Measurements from ENCODE around the gene RIPOR3. TPM values are rescaled to one million over a fixed set of nuclear protein-coding genes. Genes with fewer than 3 reads are reported as not detected.
"Not testable (repeated sequence)": the region's sequence is repeated elsewhere in the genome, so short reads cannot be mapped to it uniquely, and the experiment has no call there.

Gene RIPOR3
- total RNA-seq, 2 donors from 2014 or later: 2.1 TPM; not detected in 1

- H3K4me1 Mint-ChIP-seq: no peaks in the 10 kb centered on the region
Observed at GRCh38 chr20:50720026-50720425, 28.7 kb upstream of the RIPOR3 start.

GRCh38 chr20:50719328-50719727 lies 28.0 kb upstream of the RIPOR3 start:
- H3K9me3 ChIP-seq (ENCODE audit: control insufficient read depth, low read length, poor library complexity, severe bottlenecking): no peaks in the 10 kb centered on the region
- Mint-ChIP-seq H3K4me3 (no peak overlapping the region), H3K36me3 (ENCODE audit: low read depth) (no peaks in the 10 kb centered on the region), H3K4me1 (no peaks in the 10 kb centered on the region), H3K27ac (no peak overlapping the region), H3K27me3 (peaks cover 12% of the 10 kb centered on the region)
- DNase-seq (no peak), ATAC-seq (no peak)

More at GRCh38 chr20:50720026-50720425, 28.7 kb upstream of the RIPOR3 start:
- ATAC-seq: no peak
- H3K36me3 Mint-ChIP-seq (ENCODE audit: low read depth): no peaks in the 10 kb centered on the region
- no peaks in the 10 kb centered on the region for H3K9me3 ChIP-seq (ENCODE audit: control insufficient read depth, low read length, poor library complexity, severe bottlenecking)
- DNase-seq: no peak
- peaks cover 12% of the 10 kb centered on the region for H3K27me3 Mint-ChIP-seq
- no peak overlapping the region for H3K27ac Mint-ChIP-seq
- H3K4me3 Mint-ChIP-seq: no peak overlapping the region

- no peak overlapping the region for H3K27ac Mint-ChIP-seq
- DNase-seq (no peak), ATAC-seq (no peak)
- H3K4me3 Mint-ChIP-seq: no peak overlapping the region
- H3K27me3 Mint-ChIP-seq: peaks cover 22% of the 10 kb centered on the region
- no peaks in the 10 kb centered on the region for H3K36me3 Mint-ChIP-seq (ENCODE audit: low read depth)
- peaks cover 3% of the 10 kb centered on the region for H3K4me1 Mint-ChIP-seq
- H3K9me3 ChIP-seq (ENCODE audit: control insufficient read depth, low read length, poor library complexity, severe bottlenecking): no peaks in the 10 kb centered on the region
Observed at GRCh38 chr20:50717974-50718761, 26.8 kb upstream of the RIPOR3 start.

- peaks cover 3% of the 10 kb centered on the region for H3K4me1 Mint-ChIP-seq
- DNase-seq: no peak
- no peaks in the 10 kb centered on the region for H3K36me3 Mint-ChIP-seq (ENCODE audit: low read depth)
- H3K9me3 ChIP-seq (ENCODE audit: control insufficient read depth, low read length, poor library complexity, severe bottlenecking): no peaks in the 10 kb centered on the region
- H3K27ac Mint-ChIP-seq: no peak overlapping the region
- no peak for ATAC-seq
- peaks cover 31% of the 10 kb centered on the region for H3K27me3 Mint-ChIP-seq
- no peak overlapping the region for H3K4me3 Mint-ChIP-seq
Observed at GRCh38 chr20:50717312-50717711, 26.0 kb upstream of the RIPOR3 start.

- peaks cover 37% of the 10 kb centered on the region for H3K27me3 Mint-ChIP-seq
- no peaks in the 10 kb centered on the region for H3K9me3 ChIP-seq (ENCODE audit: control insufficient read depth, low read length, poor library complexity, severe bottlenecking)
- peaks cover 3% of the 10 kb centered on the region for H3K4me1 Mint-ChIP-seq
- H3K4me3 Mint-ChIP-seq: no peak overlapping the region
- no peaks in the 10 kb centered on the region for H3K36me3 Mint-ChIP-seq (ENCODE audit: low read depth)
- ATAC-seq (no peak), DNase-seq (no peak)
- H3K27ac Mint-ChIP-seq: no peak overlapping the region
Observed at GRCh38 chr20:50716518-50716917, 25.2 kb upstream of the RIPOR3 start.

- peaks cover 3% of the 10 kb centered on the region for H3K4me1 Mint-ChIP-seq
- H3K4me3 Mint-ChIP-seq: no peak overlapping the region
- DNase-seq (no peak), ATAC-seq (no peak)
- H3K9me3 ChIP-seq (ENCODE audit: control insufficient read depth, low read length, poor library complexity, severe bottlenecking): no peaks in the 10 kb centered on the region
- peaks cover 45% of the 10 kb centered on the region for H3K27me3 Mint-ChIP-seq
- H3K36me3 Mint-ChIP-seq (ENCODE audit: low read depth): peaks cover 3% of the 10 kb centered on the region
- no peak overlapping the region for H3K27ac Mint-ChIP-seq
Observed at GRCh38 chr20:50715694-50716093, 24.4 kb upstream of the RIPOR3 start.

- peaks cover 44% of the 10 kb centered on the region for H3K27me3 Mint-ChIP-seq
- H3K27ac Mint-ChIP-seq; H3K9me3 ChIP-seq (ENCODE audit: control insufficient read depth, low read length, poor library complexity, severe bottlenecking); H3K4me3 Mint-ChIP-seq; H3K36me3 Mint-ChIP-seq (ENCODE audit: low read depth); H3K4me1 Mint-ChIP-seq; ATAC-seq; DNase-seq: not testable (repeated sequence)
Observed at GRCh38 chr20:50714426-50714825, 23.1 kb upstream of the RIPOR3 start.

GRCh38 chr20:50713657-50714101 lies 22.3 kb upstream of the RIPOR3 start:
- Mint-ChIP-seq H3K4me1 (peaks cover 3% of the 10 kb centered on the region), H3K27ac (no peak overlapping the region), H3K4me3 (no peak overlapping the region), H3K27me3 (peaks cover 44% of the 10 kb centered on the region), H3K36me3 (ENCODE audit: low read depth) (peaks cover 3% of the 10 kb centered on the region)
- no peaks in the 10 kb centered on the region for H3K9me3 ChIP-seq (ENCODE audit: control insufficient read depth, low read length, poor library complexity, severe bottlenecking)
- DNase-seq (no peak), ATAC-seq (no peak)

- Mint-ChIP-seq H3K27ac (no peak overlapping the region), H3K4me3 (no peak overlapping the region), H3K4me1 (peaks cover 3% of the 10 kb centered on the region), H3K36me3 (ENCODE audit: low read depth) (peaks cover 3% of the 10 kb centered on the region), H3K27me3 (peaks cover 39% of the 10 kb centered on the region)
- ATAC-seq (no peak), DNase-seq (no peak)
- no peaks in the 10 kb centered on the region for H3K9me3 ChIP-seq (ENCODE audit: control insufficient read depth, low read length, poor library complexity, severe bottlenecking)
Observed at GRCh38 chr20:50712771-50713656, 21.7 kb upstream of the RIPOR3 start.

- DNase-seq (no peak), ATAC-seq (no peak)
- Mint-ChIP-seq H3K4me3 (no peak overlapping the region), H3K27ac (no peak overlapping the region), H3K36me3 (ENCODE audit: low read depth) (peaks cover 3% of the 10 kb centered on the region), H3K4me1 (peaks cover 3% of the 10 kb centered on the region), H3K27me3 (peaks cover 43% of the 10 kb centered on the region)
- no peaks in the 10 kb centered on the region for H3K9me3 ChIP-seq (ENCODE audit: control insufficient read depth, low read length, poor library complexity, severe bottlenecking)
Observed at GRCh38 chr20:50711113-50711825, 19.9 kb upstream of the RIPOR3 start.

GRCh38 chr20:50710492-50711063 lies 19.2 kb upstream of the RIPOR3 start:
- no peak for DNase-seq
- Mint-ChIP-seq H3K27me3 (peaks cover 49% of the 10 kb centered on the region), H3K4me3 (no peak overlapping the region), H3K27ac (no peak overlapping the region), H3K36me3 (ENCODE audit: low read depth) (peaks cover 3% of the 10 kb centered on the region), H3K4me1 (peaks cover 3% of the 10 kb centered on the region)
- no peaks in the 10 kb centered on the region for H3K9me3 ChIP-seq (ENCODE audit: control insufficient read depth, low read length, poor library complexity, severe bottlenecking)
- no peak for ATAC-seq

- no peak overlapping the region for H3K4me3 Mint-ChIP-seq
- H3K9me3 ChIP-seq (ENCODE audit: control insufficient read depth, low read length, poor library complexity, severe bottlenecking): no peaks in the 10 kb centered on the region
- no peak overlapping the region for H3K27ac Mint-ChIP-seq
- DNase-seq: no peak
- H3K27me3 Mint-ChIP-seq: peaks cover 58% of the 10 kb centered on the region
- ATAC-seq: no peak
- H3K4me1 Mint-ChIP-seq: peaks cover 3% of the 10 kb centered on the region
- H3K36me3 Mint-ChIP-seq (ENCODE audit: low read depth): peaks cover 3% of the 10 kb centered on the region
Observed at GRCh38 chr20:50709636-50709973, 18.3 kb upstream of the RIPOR3 start.

All from T-helper 17 cell (primary cell).